ENCODE data around the gene SCAMP4.

DNA sequence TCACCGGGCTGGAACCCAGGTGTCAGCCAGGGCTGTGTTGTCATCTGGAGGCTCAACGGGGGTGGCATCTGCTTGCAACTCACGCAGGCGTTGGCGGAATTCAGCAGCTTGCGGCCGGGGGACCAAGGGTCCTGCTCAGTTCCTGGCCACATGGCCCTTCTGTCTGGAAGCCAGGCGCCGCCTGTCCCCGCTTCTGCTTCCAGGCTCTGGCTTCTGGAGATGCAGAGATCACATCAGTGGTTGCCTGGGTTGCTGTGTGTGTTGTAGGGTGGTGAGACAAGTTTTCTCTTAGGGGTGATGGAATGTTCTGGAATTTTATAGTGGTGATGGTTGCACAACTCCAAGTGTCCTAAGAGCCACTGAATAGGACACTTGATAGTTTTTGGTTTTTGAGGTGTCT lies 5.0 kb downstream of the SCAMP4 start:
- TF ChIP-seq, protein P1, sequence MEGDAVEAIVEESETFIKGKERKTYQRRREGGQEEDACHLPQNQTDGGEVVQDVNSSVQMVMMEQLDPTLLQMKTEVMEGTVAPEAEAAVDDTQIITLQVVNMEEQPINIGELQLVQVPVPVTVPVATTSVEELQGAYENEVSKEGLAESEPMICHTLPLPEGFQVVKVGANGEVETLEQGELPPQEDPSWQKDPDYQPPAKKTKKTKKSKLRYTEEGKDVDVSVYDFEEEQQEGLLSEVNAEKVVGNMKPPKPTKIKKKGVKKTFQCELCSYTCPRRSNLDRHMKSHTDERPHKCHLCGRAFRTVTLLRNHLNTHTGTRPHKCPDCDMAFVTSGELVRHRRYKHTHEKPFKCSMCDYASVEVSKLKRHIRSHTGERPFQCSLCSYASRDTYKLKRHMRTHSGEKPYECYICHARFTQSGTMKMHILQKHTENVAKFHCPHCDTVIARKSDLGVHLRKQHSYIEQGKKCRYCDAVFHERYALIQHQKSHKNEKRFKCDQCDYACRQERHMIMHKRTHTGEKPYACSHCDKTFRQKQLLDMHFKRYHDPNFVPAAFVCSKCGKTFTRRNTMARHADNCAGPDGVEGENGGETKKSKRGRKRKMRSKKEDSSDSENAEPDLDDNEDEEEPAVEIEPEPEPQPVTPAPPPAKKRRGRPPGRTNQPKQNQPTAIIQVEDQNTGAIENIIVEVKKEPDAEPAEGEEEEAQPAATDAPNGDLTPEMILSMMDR (IDR thresholded peaks at IDR 0.05): no peak
- TF ChIP-seq POLR2AphosphoS5 (IDR thresholded peaks at IDR 0.05) (no peak), POLR2A (IDR thresholded peaks at IDR 0.05; ENCODE audit: low read depth) (no peak), EP300 (IDR thresholded peaks at IDR 0.05) (no peak)

Measured in esophagus muscularis mucosa (tissue), 4 donors.